ENCODE data around the gene FER. TPM values are rescaled to one million over a fixed set of nuclear protein-coding genes. Genes with fewer than 3 reads are reported as not detected.

The FER gene
- total RNA-seq, 2 donors from 2014 or later, result 9.8 to 15.1 TPM

DNA sequence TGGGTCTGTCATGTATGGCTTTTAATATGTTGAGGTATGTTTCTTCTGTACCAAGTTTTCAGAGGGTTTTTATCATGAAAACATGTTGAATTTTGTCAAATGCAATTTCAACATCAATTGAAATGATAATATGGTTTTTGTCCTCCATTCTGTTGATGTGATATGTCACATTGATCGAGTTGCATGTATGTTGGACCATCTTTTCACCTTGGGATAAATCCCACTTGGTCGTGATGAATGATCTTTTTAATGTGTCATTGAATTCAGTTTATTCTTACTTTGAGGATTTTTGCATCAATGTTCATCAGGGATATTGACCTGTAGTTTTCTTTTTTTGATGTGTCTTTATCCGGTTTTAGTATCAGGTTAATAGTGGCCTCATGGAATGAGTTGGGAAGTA lies 373.5 kb downstream of the FER start:
- no peaks in the 10 kb centered on the region for H3K36me3 Mint-ChIP-seq (ENCODE audit: low read depth)

DNA sequence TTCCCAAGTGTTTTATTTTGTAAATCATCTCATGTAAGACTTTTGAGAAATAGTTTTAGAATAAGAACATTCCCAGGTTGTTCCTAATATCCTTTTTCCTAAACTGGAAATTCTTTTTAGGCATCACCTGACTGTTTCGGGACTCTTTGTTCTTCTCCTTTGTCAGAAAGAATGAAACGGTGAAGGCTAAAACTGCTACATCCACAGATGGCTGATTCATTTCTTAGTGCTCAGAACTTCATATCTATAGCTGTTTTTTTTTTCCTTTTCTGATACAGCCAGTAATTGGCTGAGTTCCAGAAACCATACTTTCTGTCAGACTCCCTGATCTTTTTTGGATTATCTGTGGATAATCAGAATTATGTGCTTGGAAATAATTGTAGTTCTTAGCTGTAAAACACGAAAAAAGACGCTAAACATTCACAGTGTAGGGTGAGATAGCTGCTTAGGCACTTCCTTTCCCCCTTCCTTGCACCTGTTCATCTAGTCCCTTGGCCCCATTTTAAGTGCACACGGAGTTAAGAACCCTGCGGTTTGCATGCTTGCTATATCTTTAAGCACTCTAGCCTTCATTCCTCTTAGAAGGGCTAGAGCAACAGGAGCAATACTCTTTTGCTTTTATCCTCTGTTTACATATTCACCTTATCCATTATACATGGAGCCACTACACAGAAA lies 378.2 kb downstream of the FER start:
- Mint-ChIP-seq H3K4me1 (no peaks in the 10 kb centered on the region), H3K27me3 (no peaks in the 10 kb centered on the region), H3K36me3 (ENCODE audit: low read depth) (no peaks in the 10 kb centered on the region), H3K27ac (no peak overlapping the region), H3K4me3 (no peak overlapping the region)
- DNase-seq (no peak), ATAC-seq (no peak)
- H3K9me3 ChIP-seq (ENCODE audit: control insufficient read depth, low read length, poor library complexity, severe bottlenecking), result no peaks in the 10 kb centered on the region

More for the DNA sequence above, 373.5 kb downstream of the FER start:
- no peaks in the 10 kb centered on the region for H3K4me1 Mint-ChIP-seq
- ATAC-seq (no peak), DNase-seq (no peak)
- no peaks in the 10 kb centered on the region for H3K9me3 ChIP-seq (ENCODE audit: control insufficient read depth, low read length, poor library complexity, severe bottlenecking)
- no peaks in the 10 kb centered on the region for H3K27me3 Mint-ChIP-seq
- no peak overlapping the region for H3K4me3 Mint-ChIP-seq
- no peak overlapping the region for H3K27ac Mint-ChIP-seq

DNA sequence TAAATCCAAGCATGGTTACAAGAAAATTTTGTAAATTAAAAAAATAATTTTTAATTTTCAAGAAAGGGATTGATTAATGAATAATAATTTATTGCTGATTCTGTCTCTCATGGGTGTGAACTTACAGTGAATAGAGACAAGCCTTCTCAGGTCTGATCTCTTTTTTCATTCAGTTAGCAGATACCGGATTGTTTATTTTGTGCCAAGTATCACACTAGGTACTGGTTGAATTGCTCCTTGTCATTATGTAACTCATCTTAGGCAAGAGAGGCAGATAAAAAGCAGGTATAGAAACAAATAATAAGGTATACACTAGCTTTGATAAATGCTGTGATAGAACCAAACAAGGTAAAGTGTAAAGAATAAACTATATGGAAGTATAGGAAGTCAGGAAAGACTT lies 378.8 kb downstream of the FER start:
- Mint-ChIP-seq H3K4me1 (no peaks in the 10 kb centered on the region), H3K4me3 (no peak overlapping the region), H3K36me3 (ENCODE audit: low read depth) (no peaks in the 10 kb centered on the region), H3K27ac (no peak overlapping the region), H3K27me3 (no peaks in the 10 kb centered on the region)
- ATAC-seq (no peak), DNase-seq (no peak)
- H3K9me3 ChIP-seq (ENCODE audit: control insufficient read depth, low read length, poor library complexity, severe bottlenecking), result no peaks in the 10 kb centered on the region

DNA sequence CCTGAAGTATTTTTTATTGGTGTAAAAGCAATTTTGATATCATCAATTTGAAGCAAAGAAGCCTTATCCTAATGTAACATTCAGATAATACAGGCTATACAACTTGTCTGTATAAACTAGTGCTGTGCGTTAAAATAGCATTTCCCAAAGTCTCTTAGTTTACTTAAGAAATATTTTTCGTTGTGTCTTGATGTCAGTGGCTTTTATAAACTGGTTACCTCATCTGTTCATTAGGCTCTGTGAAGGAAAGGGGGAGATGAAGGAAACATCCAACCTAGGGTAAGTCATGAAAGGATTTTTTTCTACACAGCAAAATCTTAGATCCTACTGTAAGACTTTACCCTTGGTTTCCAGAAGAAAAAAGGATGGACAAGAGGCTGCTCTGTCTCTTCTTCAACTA lies 389.2 kb downstream of the FER start:
- ATAC-seq (no peak), DNase-seq (no peak)
- Mint-ChIP-seq H3K27ac (no peak overlapping the region), H3K4me1 (peaks cover 2% of the 10 kb centered on the region), H3K4me3 (no peak overlapping the region), H3K27me3 (no peaks in the 10 kb centered on the region), H3K36me3 (ENCODE audit: low read depth) (no peaks in the 10 kb centered on the region)
- no peaks in the 10 kb centered on the region for H3K9me3 ChIP-seq (ENCODE audit: control insufficient read depth, low read length, poor library complexity, severe bottlenecking)

DNA sequence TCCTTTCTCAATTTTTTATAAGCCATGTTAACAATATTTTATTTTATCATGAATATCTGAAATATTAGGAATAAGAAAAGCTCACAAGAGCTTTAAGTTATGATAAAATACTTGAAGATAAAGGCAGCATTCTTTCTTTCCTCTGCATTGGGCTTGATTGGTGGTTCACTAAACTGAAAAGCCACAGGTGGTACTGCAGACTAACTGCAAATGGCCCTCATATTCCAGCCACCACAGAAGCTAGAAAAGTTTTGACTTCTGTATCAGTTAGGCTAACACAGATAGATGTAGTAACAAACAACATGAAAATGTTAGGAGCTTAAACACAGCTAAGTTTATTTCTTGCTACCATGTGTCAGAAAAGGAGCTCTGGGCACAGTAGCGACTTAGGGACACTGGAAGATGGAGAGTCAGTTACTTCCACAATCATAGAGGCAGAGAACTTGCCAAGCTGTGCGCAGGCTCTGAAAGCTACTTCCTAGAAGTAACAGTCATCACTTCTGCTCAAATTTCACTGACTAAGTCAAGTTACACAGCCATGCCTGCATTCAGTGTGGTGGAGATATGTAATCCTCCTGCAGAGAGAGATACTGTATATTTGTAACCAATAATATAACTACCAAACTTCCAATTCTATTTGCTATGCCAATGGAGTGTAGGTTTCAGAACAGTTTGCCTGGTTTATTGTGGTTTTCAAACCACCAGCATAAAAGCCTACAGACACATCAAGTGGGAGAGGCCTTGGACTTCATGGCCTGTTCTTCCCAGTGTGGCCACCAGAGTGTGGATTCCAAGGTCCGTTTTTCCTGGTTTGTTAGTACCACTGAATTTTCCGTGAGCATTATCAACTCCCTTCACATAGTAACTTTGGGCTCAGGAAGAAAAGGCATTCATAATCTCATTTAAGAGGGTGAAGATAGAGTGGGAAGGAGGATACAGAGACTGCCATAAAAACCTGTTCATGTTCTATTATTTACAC lies 393.8 kb downstream of the FER start:
- DNase-seq (no peak), ATAC-seq (no peak)
- no peaks in the 10 kb centered on the region for H3K9me3 ChIP-seq (ENCODE audit: control insufficient read depth, low read length, poor library complexity, severe bottlenecking)
- Mint-ChIP-seq H3K27me3 (no peaks in the 10 kb centered on the region), H3K36me3 (ENCODE audit: low read depth) (no peaks in the 10 kb centered on the region), H3K27ac (no peak overlapping the region), H3K4me1 (peaks cover 5% of the 10 kb centered on the region), H3K4me3 (no peak overlapping the region)

DNA sequence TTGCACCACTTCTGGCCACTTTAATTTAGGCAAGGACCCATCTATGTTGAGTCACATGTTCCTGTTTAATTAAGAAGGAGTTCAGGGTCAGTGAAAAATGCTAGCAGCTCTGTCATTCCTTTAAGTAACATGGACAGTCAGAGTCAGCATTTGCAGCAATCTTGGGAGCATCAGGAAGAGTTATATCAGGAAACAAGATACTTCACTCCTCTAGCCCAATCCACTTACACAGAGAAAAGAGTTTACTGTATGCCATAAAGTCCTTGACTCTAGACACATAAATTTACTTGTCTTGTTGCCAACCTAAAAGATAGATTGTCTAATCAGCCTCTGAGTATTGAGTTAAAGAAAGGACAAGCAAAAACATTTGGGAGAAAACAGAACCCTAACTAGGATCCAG lies 395.3 kb downstream of the FER start:
- H3K9me3 ChIP-seq (ENCODE audit: control insufficient read depth, low read length, poor library complexity, severe bottlenecking), result no peaks in the 10 kb centered on the region
- Mint-ChIP-seq H3K27me3 (no peaks in the 10 kb centered on the region), H3K36me3 (ENCODE audit: low read depth) (no peaks in the 10 kb centered on the region), H3K4me3 (no peak overlapping the region), H3K4me1 (peaks cover 5% of the 10 kb centered on the region), H3K27ac (no peak overlapping the region)
- ATAC-seq (no peak), DNase-seq (no peak)

DNA sequence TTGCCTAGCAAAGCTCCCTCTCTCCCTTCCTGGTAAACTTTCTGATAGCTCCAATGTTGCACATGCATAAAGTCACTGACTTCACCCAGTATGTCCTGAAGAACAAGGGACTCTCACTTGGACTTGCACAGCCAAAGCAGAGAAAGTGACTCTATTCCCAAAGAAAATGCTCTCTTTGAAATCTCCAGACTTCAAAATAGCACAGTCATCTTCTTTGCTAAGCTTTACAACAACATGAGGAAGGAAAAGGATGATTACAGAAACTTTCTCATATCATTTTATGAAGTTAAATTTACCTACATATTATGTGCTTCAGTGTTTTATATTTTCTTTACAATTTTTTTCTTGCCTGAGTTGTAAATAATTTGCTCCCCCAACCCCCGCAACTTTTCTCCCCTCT lies 397.4 kb downstream of the FER start:
- ATAC-seq, result no peak
- no peak overlapping the region for H3K27ac Mint-ChIP-seq
- no peak overlapping the region for H3K4me3 Mint-ChIP-seq
- no peaks in the 10 kb centered on the region for H3K36me3 Mint-ChIP-seq (ENCODE audit: low read depth)
- H3K4me1 Mint-ChIP-seq, result peaks cover 4% of the 10 kb centered on the region
- no peaks in the 10 kb centered on the region for H3K27me3 Mint-ChIP-seq
- DNase-seq, result no peak
- no peaks in the 10 kb centered on the region for H3K9me3 ChIP-seq (ENCODE audit: control insufficient read depth, low read length, poor library complexity, severe bottlenecking)

DNA sequence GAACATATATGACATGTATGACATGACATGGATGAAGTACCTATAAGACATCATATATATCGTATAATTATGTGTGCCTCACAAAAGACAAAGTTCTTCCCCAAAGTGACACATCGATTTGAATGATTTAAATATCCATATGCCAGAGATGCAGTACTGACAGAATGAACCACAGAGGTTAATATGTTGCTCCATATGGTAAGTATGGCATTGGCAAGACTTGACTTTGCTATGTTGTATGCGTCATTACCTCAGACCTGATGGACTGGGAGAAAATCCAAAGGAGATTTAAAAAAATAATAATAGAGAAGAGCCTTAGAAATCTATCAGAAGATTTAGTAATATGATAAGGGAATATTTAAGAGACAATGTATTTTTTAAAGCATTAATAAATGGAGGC lies 398.9 kb downstream of the FER start:
- no peaks in the 10 kb centered on the region for H3K9me3 ChIP-seq (ENCODE audit: control insufficient read depth, low read length, poor library complexity, severe bottlenecking)
- Mint-ChIP-seq H3K27me3 (no peaks in the 10 kb centered on the region), H3K4me1 (peaks cover 8% of the 10 kb centered on the region), H3K27ac (no peak overlapping the region), H3K36me3 (ENCODE audit: low read depth) (no peaks in the 10 kb centered on the region), H3K4me3 (no peak overlapping the region)
- no peak for ATAC-seq
- no peak for DNase-seq

DNA sequence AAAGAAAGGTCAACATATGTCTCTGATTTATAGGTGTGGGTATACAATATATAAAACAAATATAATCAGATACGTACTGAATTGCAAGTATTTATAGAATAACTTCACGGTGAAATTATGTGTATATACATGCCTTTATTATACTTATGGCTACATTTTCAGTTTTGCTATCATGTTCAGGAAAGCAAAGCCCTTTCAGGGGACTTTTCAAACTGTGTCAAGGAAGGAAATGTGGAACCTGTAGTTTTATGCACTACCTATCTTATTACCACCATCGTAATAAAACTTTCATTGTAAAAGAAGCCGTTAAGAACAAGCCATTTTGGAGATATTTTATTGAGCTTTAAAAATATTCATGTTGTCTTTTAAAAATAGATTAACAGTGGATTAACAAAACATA lies 404.9 kb downstream of the FER start:
- Mint-ChIP-seq H3K27me3 (no peaks in the 10 kb centered on the region), H3K4me1 (peaks cover 7% of the 10 kb centered on the region)
- ATAC-seq, result no peak

DNA sequence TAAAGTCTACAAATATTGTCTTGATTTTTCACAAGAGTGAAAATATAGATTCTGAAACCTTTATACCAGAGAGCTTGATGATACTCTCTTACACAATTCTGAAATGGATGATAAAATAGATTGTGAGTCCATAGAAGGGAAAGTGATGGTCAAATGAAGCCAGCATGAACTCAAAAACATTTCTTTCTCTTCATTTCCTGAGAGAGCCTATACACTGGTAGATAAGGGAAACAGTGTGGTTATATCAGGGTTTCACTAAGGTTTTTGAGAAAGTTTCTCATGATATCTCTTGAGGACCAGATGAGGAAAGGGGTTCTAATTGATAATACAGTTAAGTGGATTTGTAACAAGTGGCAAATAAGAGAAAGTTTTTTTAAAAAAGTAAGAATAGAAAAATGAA lies 407.9 kb downstream of the FER start:
- no peaks in the 10 kb centered on the region for H3K9me3 ChIP-seq (ENCODE audit: control insufficient read depth, low read length, poor library complexity, severe bottlenecking)
- Mint-ChIP-seq H3K4me1 (peaks cover 2% of the 10 kb centered on the region), H3K27ac (no peak overlapping the region), H3K27me3 (no peaks in the 10 kb centered on the region), H3K4me3 (no peak overlapping the region), H3K36me3 (ENCODE audit: low read depth) (peaks cover 2% of the 10 kb centered on the region)
- DNase-seq (no peak), ATAC-seq (no peak)

More for the DNA sequence above, 404.9 kb downstream of the FER start:
- no peak for DNase-seq
- H3K9me3 ChIP-seq (ENCODE audit: control insufficient read depth, low read length, poor library complexity, severe bottlenecking), result no peaks in the 10 kb centered on the region
- no peak overlapping the region for H3K4me3 Mint-ChIP-seq
- H3K27ac Mint-ChIP-seq, result no peak overlapping the region
- H3K36me3 Mint-ChIP-seq (ENCODE audit: low read depth), result no peaks in the 10 kb centered on the region

DNA sequence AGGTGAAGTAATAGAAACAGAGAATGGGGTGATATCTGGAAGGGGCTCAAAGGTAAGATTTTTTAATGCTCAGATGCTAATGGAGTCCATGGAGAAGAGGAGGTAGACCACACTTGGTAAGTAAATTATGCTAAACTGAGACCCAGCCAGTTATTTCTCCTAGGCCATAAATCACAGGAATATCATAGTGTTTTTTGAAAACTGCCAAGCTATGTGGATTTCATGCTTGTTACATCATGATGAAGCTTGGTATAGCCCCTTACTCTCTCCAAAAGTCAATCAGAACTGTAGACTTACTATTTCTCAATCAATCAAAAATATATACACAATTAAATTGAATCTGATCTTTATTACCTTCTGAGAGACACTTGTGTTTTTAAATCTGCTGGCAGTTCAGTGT lies 409.2 kb downstream of the FER start:
- no peak for DNase-seq
- Mint-ChIP-seq H3K4me1 (peaks cover 2% of the 10 kb centered on the region), H3K36me3 (ENCODE audit: low read depth) (peaks cover 2% of the 10 kb centered on the region), H3K27ac (no peak overlapping the region), H3K4me3 (no peak overlapping the region), H3K27me3 (no peaks in the 10 kb centered on the region)
- H3K9me3 ChIP-seq (ENCODE audit: control insufficient read depth, low read length, poor library complexity, severe bottlenecking), result no peaks in the 10 kb centered on the region
- no peak for ATAC-seq

DNA sequence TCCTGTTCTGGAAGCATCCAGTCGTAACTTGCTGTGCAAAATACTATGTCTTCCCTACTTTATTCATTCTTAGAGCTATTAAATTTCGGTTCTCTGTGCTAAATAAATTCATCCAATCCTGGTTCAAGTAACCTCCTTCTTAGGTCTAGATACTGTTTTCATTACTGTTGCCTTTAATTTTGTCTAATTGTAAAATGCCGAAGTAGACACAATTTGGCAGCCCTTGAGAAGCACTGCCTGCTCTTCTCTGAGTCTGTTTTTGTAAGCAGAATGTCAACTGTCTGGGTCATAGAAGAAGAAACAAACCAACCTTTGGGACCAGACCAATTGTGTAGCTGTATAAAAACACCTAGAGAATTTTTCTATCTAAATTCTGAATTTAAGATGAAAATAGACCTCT lies 412.8 kb downstream of the FER start:
- no peak for ATAC-seq
- DNase-seq, result no peak
- no peaks in the 10 kb centered on the region for H3K27me3 Mint-ChIP-seq
- peaks cover 4% of the 10 kb centered on the region for H3K36me3 Mint-ChIP-seq (ENCODE audit: low read depth)
- H3K4me1 Mint-ChIP-seq, result peaks cover 2% of the 10 kb centered on the region
- no peak overlapping the region for H3K27ac Mint-ChIP-seq
- no peak overlapping the region for H3K4me3 Mint-ChIP-seq
- no peaks in the 10 kb centered on the region for H3K9me3 ChIP-seq (ENCODE audit: control insufficient read depth, low read length, poor library complexity, severe bottlenecking)

DNA sequence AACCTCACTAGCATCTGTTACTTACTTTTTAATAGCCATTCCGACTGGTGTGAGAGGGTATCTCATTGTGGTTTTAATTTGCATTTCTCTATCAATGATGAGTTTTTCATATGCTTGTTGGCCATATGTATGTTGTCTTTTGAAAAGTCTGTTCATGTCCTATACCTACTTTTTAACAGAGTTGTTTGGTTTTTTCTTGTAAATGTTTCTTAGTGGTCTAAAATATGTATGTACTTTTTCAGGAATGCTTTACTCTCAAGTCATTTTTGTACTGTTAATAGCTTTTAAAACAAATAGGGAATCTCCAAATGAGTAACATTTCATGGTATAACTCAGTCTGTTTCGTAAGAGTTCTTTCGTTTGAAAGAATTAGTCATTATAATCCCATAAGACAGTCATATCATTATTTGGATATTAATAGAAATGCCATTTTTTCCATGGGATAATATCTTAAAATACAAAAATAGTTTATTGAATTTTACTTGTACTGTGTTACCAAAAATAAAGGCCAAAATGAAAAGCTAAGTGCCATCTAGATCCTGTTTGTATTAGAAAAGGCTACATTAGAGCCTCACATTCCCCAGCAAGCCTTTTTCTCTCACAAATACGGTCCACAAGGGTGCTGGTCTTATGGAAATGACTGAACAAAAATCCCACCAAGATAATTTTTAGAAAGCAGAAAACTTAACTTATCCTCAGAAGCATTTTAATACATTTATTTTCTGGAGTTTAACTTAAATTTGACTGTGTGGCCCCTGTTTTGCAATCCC lies 414.4 kb downstream of the FER start:
- H3K27me3 Mint-ChIP-seq, result no peaks in the 10 kb centered on the region
- peaks cover 2% of the 10 kb centered on the region for H3K4me1 Mint-ChIP-seq
- H3K9me3 ChIP-seq (ENCODE audit: control insufficient read depth, low read length, poor library complexity, severe bottlenecking), result no peaks in the 10 kb centered on the region
- DNase-seq (no peak), ATAC-seq (no peak)
- peaks cover 4% of the 10 kb centered on the region for H3K36me3 Mint-ChIP-seq (ENCODE audit: low read depth)
- H3K4me3 Mint-ChIP-seq, result no peak overlapping the region
- H3K27ac Mint-ChIP-seq, result no peak overlapping the region
